HepG2 (cell line): Measurements from ENCODE around the gene AP1S3.

Experiments
- ATF7 ChIP-seq, 2 experiments: fragments of 450-650 bp in 1 of 2; sonication (generic) in 1 of 2; formaldehyde crosslinking in 1 of 2; IDR thresholded peaks; 2 replicates each; pipeline versions ENCODE4 v1.4.0 to v1.6.1; 2016 to 2020; ENCODE audit warnings: antibody characterized with exemption in 1 of 2, mild to moderate bottlenecking in 1 of 2, missing genetic modification reagents in 1 of 2
- BCLAF1 ChIP-seq: fragments of 450-650 bp; IDR thresholded peaks from 2 replicates; pipeline ENCODE4 v1.6.1; 2017; ENCODE audit warnings: mild to moderate bottlenecking
- CEBPB ChIP-seq: IDR thresholded peaks from 2 replicates; pipeline ENCODE4 v1.6.1; 2011; ENCODE audit warnings: low read depth, low read length, improper control_type of control experiment, borderline replicate concordance
- EZH2 ChIP-seq: conservative IDR thresholded peaks from 2 replicates; pipeline ENCODE4 v1.6.1; 2012; ENCODE audit warnings: mild to moderate bottlenecking, low read depth, low read length, moderate library complexity
- FOXA1 ChIP-seq, 2 experiments: fragments of 450-650 bp in 1 of 2; sonication (generic) in 1 of 2; formaldehyde crosslinking in 1 of 2; IDR thresholded peaks; 2 replicates each; pipeline versions ENCODE4 v1.4.0 to v1.6.1; 2016 to 2020; ENCODE audit warnings: missing genetic modification reagents in 1 of 2
- MAX ChIP-seq: IDR thresholded peaks from 2 replicates; pipeline ENCODE4 v1.6.1; 2012; ENCODE audit warnings: inconsistent platforms
- NFATC3 ChIP-seq: sonication (generic); formaldehyde crosslinking; IDR thresholded peaks from 2 replicates; pipeline ENCODE4 v1.5.1; 2020; ENCODE audit warnings: mild to moderate bottlenecking, missing genetic modification reagents
- POLR2A ChIP-seq, 2 experiments: IDR thresholded peaks; 2 replicates each; pipeline ENCODE4 v1.6.1; 2011; ENCODE audit warnings: low read depth in 2 of 2, low read length in 2 of 2, mild to moderate bottlenecking in 1 of 2, moderate library complexity in 1 of 2; ENCODE audit not compliant: insufficient read depth in 1 of 2
- SRY ChIP-seq: sonication (generic); formaldehyde crosslinking; IDR thresholded peaks from 2 replicates; pipeline ENCODE4 v1.8.0; 2022; ENCODE audit warnings: mild to moderate bottlenecking, missing genetic modification reagents
- TFAP4 ChIP-seq: sonication (generic); IDR thresholded peaks from 2 replicates; pipeline ENCODE4 v1.6.1; 2016; ENCODE audit warnings: low read depth, borderline replicate concordance
- ZNF816 ChIP-seq: sonication (generic); formaldehyde crosslinking; IDR thresholded peaks from 2 replicates; pipeline ENCODE4 v1.8.0; 2022; ENCODE audit warnings: missing genetic modification reagents, mild to moderate bottlenecking, borderline replicate concordance

- TF ChIP-seq TFAP4 (no peak), ZNF816 (CRISPR knock-in tag) (no peak), CEBPB (no peak), SRY (CRISPR knock-in tag) (no peak), BCLAF1 (no peak), EZH2 (no peak), MAX (no peak), FOXA1 (IDR thresholded peaks at IDR 0.05) (no peak), FOXA1 (CRISPR knock-in tag; IDR thresholded peaks at IDR 0.05) (no peak), ATF7 (IDR thresholded peaks at IDR 0.05) (no peak), ATF7 (CRISPR knock-in tag; IDR thresholded peaks at IDR 0.05) (no peak), NFATC3 (CRISPR knock-in tag) (no peak), POLR2A (IDR thresholded peaks at IDR 0.05; ENCODE audit: insufficient read depth in 1 of 2, low read depth in 2 of 2, low read length in 2 of 2) (no peak)
Observed at GRCh38 chr2:223768179-223768578, 69.2 kb downstream of the AP1S3 start.
